ENCODE data around the gene CAMKMT. TPM values are rescaled to one million over a fixed set of nuclear protein-coding genes. Genes with fewer than 3 reads are reported as not detected.
A peak's percentile ranks its signal among the peaks of the same experiment; 100 is the strongest.

CAMKMT gene
- total RNA-seq, 2 experiments from 2014 or later = 11.9 to 13.9 TPM

GRCh38 chr2:44549099-44549471 is 187.3 kb downstream of the CAMKMT start:
- H3K9me3 ChIP-seq (ENCODE audit: control insufficient read depth in 1 of 2, insufficient read depth in 1 of 2, low read length in 2 of 2) = no peaks in the 10 kb centered on the region
- peaks cover 10% of the 10 kb centered on the region for H3K36me3 ChIP-seq (ENCODE audit: insufficient read depth, low read length)
- no peak overlapping the region for H3K4me3 Mint-ChIP-seq
- intact Hi-C loops (cut with DNase I, micrococcal nuclease) = no loop called here
- CTCF ChIA-PET = no interaction called here
- H3K27me3 ChIP-seq (ENCODE audit: control insufficient read depth in 1 of 2, insufficient read depth in 2 of 2, low read length in 2 of 2) = no peaks in the 10 kb centered on the region
- DNase-seq (no peak), ATAC-seq (ENCODE audit: poor library complexity) (no peak)
- no peaks in the 10 kb centered on the region for H3K27me3 Mint-ChIP-seq
- H3K27ac ChIP-seq (ENCODE audit: low read depth in 1 of 2, low read length in 2 of 2) = no peak overlapping the region
- peaks cover 20% of the 10 kb centered on the region for H3K36me3 Mint-ChIP-seq (ENCODE audit: low read depth)
- POLR2A ChIA-PET = no interaction called here
- H3K4me1 ChIP-seq (ENCODE audit: insufficient read depth, low read length) = no peaks in the 10 kb centered on the region
- H3K4me1 Mint-ChIP-seq (ENCODE audit: low read depth) = no peaks in the 10 kb centered on the region
- no peaks in the 10 kb centered on the region for H3K9me3 Mint-ChIP-seq
- H3K4me3 ChIP-seq (ENCODE audit: low read length) = no peak overlapping the region
- TF ChIP-seq CTCF (IDR thresholded peaks at IDR 0.05) = no peak
- H3K27ac Mint-ChIP-seq = no peak overlapping the region

DNA sequence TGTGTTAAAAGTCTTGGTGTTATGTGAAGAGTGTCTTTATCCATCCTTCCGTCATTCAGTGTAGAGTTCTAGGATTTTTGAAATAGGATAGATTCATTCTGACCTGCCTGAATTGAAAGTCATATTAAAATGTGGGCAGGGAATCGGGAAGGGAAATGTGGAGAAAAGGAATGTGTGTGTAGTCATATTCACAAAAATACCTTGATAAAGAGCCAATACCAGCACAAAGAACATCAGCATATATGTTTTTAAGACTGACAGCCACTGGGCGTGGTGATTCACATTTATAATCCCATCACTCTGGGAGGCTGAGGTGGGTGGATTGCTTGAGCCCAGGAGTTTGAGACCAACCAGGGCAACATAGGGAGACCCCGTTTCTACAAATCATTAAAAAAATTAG is 188.1 kb downstream of the CAMKMT start:
- no peaks in the 10 kb centered on the region for H3K27me3 ChIP-seq (ENCODE audit: control insufficient read depth in 1 of 2, insufficient read depth in 2 of 2, low read length in 2 of 2)
- no peak overlapping the region for H3K4me3 ChIP-seq (ENCODE audit: low read length)
- H3K4me1 ChIP-seq (ENCODE audit: insufficient read depth, low read length) = no peaks in the 10 kb centered on the region
- no peak overlapping the region for H3K4me3 Mint-ChIP-seq
- no peak overlapping the region for H3K27ac ChIP-seq (ENCODE audit: low read depth in 1 of 2, low read length in 2 of 2)
- ChIA-PET POLR2A (no interaction called here), CTCF (interaction anchor here (1.2 kb wide), 1 partner anchor 18 kb away, joined by 3 read pairs; no protein-coding TSS in a partner anchor)
- intact Hi-C loops (cut with DNase I, micrococcal nuclease) = no loop called here
- TF ChIP-seq CTCF (IDR thresholded peaks at IDR 0.05) = no peak
- no peaks in the 10 kb centered on the region for H3K27me3 Mint-ChIP-seq
- H3K9me3 Mint-ChIP-seq = no peaks in the 10 kb centered on the region
- H3K36me3 Mint-ChIP-seq (ENCODE audit: low read depth) = peaks cover 21% of the 10 kb centered on the region
- no peaks in the 10 kb centered on the region for H3K9me3 ChIP-seq (ENCODE audit: control insufficient read depth in 1 of 2, insufficient read depth in 1 of 2, low read length in 2 of 2)
- no peaks in the 10 kb centered on the region for H3K4me1 Mint-ChIP-seq (ENCODE audit: low read depth)
- ATAC-seq (ENCODE audit: poor library complexity) = no peak
- H3K36me3 ChIP-seq (ENCODE audit: insufficient read depth, low read length) = peaks cover 10% of the 10 kb centered on the region
- H3K27ac Mint-ChIP-seq = no peak overlapping the region
- DNase-seq = no peak

- Histone ChIP-seq H3K27me3 (ENCODE audit: control insufficient read depth in 1 of 2, insufficient read depth in 2 of 2, low read length in 2 of 2) (no peaks in the 10 kb centered on the region), H3K4me1 (ENCODE audit: insufficient read depth, low read length) (no peaks in the 10 kb centered on the region), H3K9me3 (ENCODE audit: control insufficient read depth in 1 of 2, insufficient read depth in 1 of 2, low read length in 2 of 2) (no peaks in the 10 kb centered on the region), H3K36me3 (ENCODE audit: insufficient read depth, low read length) (peaks cover 10% of the 10 kb centered on the region), H3K4me3 (ENCODE audit: low read length) (no peak overlapping the region), H3K27ac (ENCODE audit: low read depth in 1 of 2, low read length in 2 of 2) (no peak overlapping the region)
- H3K36me3 Mint-ChIP-seq (ENCODE audit: low read depth) = peaks cover 26% of the 10 kb centered on the region
- H3K27me3 Mint-ChIP-seq = no peaks in the 10 kb centered on the region
- no peak overlapping the region for H3K4me3 Mint-ChIP-seq
- H3K27ac Mint-ChIP-seq = no peak overlapping the region
- DNase-seq = peak in 1 of 14 experiments; percentile 4
- ATAC-seq (ENCODE audit: poor library complexity) = no peak
- no peaks in the 10 kb centered on the region for H3K9me3 Mint-ChIP-seq
- no peak for TF ChIP-seq CTCF (IDR thresholded peaks at IDR 0.05)
- intact Hi-C loops (cut with DNase I, micrococcal nuclease) = no loop called here
- POLR2A ChIA-PET = no interaction called here
- CTCF ChIA-PET = interaction anchor here (1.2 kb wide), 1 partner anchor 17 kb away, joined by 3 read pairs; no protein-coding TSS in a partner anchor
- no peaks in the 10 kb centered on the region for H3K4me1 Mint-ChIP-seq (ENCODE audit: low read depth)
These were observed 188.8 kb downstream of the CAMKMT start for GRCh38 chr2:44550561-44550960.
